Stimulated activated naive CD8-positive, alpha-beta T cell treated with anti-CD3 and anti-CD28 coated beads, Interleukin-15, Interleukin-2, amounts not matched to agents 100 U/mL and 50 U/mL, for 24 hours (primary cell): ENCODE measurements around the gene LSMEM2.
"Not testable (repeated sequence)": the region's sequence is repeated elsewhere in the genome, so short reads cannot be mapped to it uniquely, and the experiment has no call there.

Source experiments
- ATAC-seq: fragments of 150-1000 bp; cut with Tn5 transposase; one replicate; pipeline ENCODE4 v1.10.0; 2021
- DNase-seq: peaks from one replicate; pipeline ENCODE4 v3.0.0; 2021

Gene LSMEM2

GRCh38 chr3:50279255-50280016 lies 549 bp downstream of the LSMEM2 start:
- ATAC-seq (no peak), DNase-seq (no peak)

DNA sequence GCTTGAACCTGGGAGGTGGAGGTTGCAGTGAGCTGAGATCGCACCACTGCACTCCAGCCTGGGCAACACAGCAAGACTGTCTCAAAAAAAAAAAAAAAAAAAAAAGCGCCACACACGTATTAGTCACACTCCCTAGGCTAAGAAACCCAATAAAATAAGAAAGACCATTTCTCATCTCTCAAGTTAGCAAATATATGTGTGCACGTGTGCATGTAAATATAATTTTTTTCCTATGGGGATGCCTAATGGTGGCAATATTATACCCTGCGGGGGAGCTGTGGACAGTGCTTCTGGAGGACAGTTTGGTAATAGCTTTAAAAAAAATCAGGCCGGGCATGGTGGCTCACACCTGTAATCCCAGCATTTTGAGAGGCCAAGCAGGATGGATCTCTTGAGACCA lies 5.2 kb downstream of the LSMEM2 start:
- ATAC-seq, DNase-seq: not testable (repeated sequence)

GRCh38 chr3:50286322-50287227 lies 7.7 kb downstream of the LSMEM2 start:
- no peak for ATAC-seq
- no peak for DNase-seq

DNA sequence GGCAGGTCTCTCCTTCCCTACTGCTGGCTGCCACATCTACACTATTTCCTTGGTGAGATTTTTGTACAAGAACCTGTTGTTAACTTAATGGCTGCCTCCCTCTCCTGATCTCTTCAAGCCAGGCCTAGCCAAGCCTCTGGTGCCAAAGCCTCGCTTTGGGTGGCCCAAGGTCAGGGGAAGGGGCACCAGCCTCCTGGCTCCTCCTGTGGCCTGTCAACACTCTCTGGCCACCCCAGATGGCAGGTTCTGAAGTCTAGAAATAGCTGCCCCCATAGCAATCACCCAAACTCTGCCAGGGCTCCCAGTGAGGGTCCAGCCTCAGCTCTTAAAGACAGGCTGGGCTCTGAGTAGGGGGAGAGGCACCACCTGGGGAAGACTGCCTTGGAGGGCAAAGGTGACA lies 8.4 kb downstream of the LSMEM2 start:
- DNase-seq, result no peak
- ATAC-seq, result no peak

DNA sequence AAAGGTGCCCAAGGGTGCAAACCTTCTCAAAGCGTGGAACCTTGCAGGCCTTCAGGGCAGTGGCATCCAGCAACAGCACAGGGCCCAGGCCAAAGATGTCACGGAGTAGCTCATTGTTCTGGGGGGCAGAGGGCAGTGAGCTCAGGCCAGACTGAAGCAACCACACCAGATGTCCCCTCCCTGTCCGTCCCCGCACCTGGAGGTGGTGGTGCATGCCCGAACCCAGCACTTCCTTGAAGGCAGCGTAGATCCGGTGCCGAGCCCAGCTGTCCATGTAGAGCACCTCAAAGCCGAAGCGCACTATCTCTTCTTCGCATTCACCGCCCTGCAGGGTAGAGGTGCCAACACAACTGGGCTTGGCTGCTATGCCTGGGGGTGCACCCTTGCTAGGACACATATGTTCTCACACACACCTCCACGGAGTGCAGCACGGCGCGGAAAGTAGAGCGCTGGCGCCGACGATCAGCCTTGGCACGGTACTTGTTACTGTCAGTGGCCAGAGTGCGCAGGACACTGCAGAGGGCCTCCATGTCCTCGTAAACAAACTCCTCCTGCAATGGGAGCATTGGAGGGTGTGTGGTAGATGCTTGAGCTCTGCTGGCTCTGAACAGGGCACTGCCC lies 9.6 kb downstream of the LSMEM2 start:
- no peak for DNase-seq
- no peak for ATAC-seq

GRCh38 chr3:50289130-50289529 lies 10.2 kb downstream of the LSMEM2 start:
- DNase-seq, result no peak
- ATAC-seq, result no peak

DNA sequence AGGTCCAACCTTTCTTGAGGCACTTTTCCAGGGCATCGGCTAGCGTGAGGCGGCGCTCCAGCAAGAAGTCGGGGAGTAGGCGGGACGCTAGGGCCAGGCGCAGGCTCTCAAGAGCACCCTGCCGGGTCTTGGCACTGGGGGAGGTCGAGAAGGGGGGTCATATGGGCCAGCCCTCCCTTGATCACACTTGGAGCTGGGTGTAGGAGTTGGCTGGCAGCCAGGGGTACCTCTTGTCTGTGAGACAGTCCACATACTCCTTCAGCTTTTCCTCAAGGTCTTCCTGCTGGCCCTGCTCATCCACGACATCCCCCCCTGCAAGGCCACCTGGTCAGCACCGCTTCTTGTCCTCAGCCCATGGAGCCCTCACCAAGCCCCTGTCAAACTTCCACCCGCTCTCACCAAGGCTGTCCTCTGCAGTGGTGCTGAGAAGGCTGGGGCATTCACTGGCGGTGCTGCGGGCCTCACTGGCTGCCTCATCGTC lies 11.3 kb downstream of the LSMEM2 start:
- ATAC-seq (no peak), DNase-seq (no peak)

DNA sequence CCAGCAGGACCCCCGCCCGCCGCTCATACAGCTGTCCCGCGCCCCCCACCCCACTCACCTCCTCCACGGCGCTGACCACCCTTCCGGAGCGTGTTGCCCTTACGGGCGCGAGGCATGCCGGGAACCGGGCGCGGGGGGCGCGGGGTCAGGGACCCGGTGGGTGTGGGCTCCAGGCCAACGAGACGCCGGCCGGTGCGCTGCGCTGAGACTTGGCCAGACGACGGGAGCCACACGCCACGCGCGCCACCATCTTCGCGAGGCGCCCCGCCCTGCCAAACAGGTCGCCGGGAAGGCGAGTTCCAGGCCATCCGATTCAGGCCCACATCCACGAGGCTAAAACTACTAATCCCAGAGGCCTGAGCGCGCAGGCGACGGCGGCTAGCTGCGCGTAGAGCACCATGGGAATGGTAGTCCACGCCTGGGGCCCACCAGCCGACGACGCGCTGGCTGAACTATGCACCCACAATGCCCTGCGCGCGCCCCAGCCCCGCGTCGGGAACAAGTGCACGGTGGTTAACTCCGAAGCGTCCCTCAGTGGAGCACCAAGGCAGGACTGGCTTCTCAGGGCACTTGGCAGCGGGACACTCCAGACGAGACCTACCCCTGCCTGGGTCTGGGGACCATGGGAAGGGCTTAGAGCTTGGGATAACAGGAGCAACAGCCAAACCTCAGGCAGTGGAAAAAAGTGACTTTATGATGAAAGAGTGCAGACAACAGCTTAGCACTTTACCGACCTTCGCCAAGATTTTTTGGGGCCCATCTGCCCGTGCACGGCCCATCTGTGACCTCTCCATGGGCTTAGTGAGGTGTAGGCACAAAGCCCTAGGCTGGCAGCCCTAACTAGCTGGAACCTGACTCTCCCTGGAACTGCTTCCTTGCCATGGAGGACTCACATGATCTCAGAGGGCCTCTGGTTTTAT lies 13.5 kb downstream of the LSMEM2 start, which contains the start of gene IFRD2:
Gene IFRD2, minus strand, starts transcription at position 271 of the 920 bp plus-strand sequence. Its CDS starts 155 bp downstream, at position 116.
- DNase-seq (peak; percentile 94), ATAC-seq (peak; percentile 98)

- no peak for DNase-seq
Observed at GRCh38 chr3:50293079-50293801, 14.4 kb downstream of the LSMEM2 start.

GRCh38 chr3:50294089-50294488 lies 15.2 kb downstream of the LSMEM2 start:
- no peak for DNase-seq
- ATAC-seq, result no peak

More at GRCh38 chr3:50293079-50293801, 14.4 kb downstream of the LSMEM2 start:
- no peak for ATAC-seq

DNA sequence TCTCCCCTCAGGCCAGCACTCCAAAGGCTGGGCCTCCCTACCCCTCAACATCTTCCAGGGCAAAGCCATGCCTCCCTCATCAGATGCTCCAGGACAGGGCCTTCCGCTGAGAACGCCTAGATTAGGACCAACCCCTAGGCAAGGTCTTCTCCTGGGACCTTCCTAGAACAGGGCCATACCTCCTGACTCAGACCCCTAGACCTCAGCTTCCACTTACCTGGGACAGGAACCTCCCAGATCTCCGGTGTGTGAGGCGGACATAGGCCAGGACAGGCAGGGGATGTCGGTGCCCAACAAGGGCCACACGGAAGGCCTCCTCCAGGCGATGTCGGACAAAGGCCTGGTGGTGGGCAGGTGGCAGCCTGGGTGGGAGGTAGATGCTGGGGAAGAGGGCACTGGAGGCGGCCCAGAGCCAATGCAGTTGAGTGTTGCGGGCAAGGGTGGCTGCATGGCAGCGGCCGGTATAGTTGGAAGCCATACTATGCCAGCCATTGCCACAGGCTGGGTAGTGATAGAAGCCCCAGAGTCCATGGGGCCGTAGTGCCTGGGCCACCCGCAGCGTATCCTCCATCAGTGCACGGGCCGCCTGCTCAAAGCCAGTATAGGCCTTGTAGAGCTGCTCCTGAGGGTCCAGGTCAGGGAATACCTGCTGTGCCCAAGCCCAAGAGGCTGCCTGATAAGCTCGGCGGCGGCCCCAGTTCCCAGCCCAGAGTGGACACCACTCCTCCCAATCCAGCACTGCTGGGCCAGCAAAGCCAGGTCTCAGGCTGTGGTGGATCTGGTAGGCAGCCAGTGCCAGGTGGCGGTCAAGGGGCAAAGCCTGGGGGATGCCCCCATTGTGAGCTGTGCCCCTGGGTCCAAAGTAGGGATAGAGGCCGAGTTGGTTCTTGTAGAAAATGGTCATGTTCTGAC lies 15.9 kb downstream of the LSMEM2 start:
- no peak for DNase-seq
- no peak for ATAC-seq

GRCh38 chr3:50295553-50296431 lies 16.9 kb downstream of the LSMEM2 start:
- no peak for DNase-seq
- no peak for ATAC-seq

DNA sequence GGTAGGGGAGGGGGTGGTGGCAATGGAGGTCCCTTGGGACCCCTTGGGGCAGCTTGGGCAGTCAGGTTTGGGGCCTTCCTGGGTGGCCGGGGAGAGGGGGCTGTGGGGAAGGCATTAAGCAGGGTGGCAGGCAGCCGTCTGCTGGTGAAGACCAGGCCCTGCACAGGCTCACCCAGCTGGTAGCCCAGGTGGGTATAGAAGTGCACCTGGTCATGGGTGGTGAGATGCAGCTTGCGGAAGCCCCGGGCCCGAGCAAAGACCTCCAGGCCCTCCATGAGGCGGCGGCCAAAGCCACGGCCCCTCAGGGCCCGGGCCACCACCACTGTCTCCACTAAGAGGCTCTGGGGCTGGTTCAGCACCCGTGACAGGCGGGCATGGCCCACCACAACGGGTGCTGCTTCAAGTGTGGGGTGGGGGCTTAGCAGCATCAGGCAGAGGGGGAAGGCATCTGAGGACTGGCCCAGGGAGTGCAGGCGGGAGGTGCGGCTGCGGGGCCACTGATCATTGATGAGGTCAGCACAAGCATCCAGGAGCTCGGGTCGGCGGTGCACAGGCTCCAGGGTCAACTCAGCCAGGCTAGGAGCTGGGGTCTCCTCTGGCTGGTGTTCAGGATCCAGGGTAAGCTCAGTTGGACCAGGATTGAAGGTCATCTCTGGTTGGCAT lies 18.0 kb downstream of the LSMEM2 start:
- no peak for ATAC-seq
- no peak for DNase-seq

DNA sequence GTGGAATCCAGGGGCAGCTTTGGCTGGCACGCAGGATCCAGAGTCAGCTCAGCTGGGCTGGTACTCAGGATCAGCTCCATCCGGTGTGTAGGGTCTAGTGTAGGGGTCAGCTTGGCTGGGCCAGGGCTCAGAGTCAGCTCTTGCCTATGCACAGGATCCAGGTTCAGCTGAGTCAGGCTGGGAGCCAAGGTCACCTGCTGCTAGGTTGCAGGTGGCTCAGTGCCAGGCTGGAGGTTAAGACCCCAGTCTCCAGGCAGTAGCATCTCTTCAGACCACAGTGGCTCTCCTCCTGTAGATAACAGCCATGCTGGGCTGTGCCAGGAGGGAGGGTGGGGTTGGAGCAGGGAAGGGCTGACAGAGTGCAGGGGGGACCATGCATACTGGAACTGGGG lies 18.5 kb downstream of the LSMEM2 start:
- ATAC-seq (no peak), DNase-seq (no peak)

DNA sequence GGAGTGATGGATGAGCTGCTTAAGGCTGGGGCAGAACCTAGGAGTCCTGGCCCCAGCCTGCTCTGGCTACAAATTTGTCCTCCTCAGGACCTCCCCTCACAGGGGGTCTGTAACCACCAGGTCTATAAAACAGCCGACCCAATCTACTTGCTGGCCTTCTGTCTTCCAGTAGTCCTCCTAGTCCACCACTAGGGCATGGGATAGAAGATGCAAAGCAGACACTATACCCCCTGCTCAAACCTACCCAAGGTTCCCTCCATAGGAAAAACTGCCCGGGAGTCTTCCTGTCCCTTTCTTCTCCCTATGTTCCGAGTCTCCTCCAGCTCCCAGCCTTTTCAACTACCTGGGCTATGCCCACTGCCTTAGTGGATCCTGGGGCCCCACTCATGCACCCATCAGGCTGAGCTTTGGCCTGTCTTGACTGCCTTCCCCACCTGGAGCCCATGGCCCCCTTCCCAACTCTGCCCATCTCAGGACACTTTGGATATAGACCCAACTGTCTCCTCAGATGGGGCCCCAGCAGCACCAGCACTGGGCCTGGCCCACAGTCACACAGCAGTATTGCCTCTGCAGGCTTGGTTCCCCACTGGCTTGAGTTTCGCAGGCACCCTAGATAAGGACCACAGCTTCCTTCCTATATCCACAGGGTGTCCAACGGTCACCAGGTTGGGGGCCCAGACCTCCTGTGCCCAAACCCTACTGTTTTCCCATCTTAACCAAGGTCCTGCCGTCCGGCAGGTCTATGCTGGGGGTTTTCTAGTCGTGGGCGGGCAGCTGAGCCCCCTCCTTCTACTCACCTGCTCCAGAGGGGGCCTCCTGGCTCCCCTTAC lies 19.2 kb downstream of the LSMEM2 start:
- DNase-seq (no peak), ATAC-seq (no peak)

DNA sequence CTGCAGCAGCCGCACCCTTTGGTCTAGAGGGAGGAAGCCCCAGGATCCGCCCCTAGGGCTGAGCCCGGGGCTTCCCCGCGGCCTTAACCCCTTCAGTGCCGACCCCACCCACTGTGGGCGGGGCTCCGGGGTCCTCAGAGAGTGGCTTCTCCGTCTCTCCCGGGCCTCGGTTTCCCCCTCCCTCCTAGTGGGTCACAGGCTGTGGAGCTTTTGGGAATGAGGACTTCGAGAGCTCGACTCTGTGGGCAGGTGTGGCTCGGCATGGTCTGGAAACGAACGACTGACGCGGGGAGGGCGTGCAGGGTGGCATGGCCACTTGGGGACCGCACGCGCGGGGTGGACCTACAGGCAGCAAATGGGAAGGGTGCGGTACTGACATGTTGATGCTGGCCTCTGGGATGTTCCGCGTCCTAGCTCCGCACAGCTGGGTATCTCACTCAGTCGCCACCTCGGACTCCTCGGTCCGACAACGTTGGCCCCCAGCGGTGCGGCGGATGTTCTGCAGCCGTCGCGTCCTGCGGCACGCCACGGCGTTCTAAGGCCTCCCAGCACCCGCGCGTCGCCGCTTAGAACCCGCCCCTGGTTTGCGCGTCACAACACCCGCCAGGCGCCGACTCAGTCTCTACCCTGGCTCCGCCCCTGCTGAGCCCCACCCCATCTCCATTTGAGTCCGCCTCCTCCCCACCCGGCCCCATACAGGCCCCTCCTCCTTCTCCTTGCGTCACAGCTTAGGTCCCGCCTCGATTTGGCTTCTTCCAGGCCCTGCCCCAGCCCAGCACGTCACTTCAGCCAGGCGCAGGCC lies 20.1 kb downstream of the LSMEM2 start, which contains the start of the genes HYAL3 and NAA80:
Gene HYAL3, minus strand, starts transcription at position 570 of the 802 bp plus-strand sequence. CDS start 3,803 bp downstream, outside the sequence.
Gene NAA80, minus strand, starts transcription at position 570 of the 802 bp plus-strand sequence. CDS start 1,942 bp downstream, outside the sequence.
- DNase-seq, result peak; percentile 99

More for the DNA sequence above, 20.1 kb downstream of the LSMEM2 start, which contains the start of the genes HYAL3 and NAA80:
- ATAC-seq, result peak; percentile 87
